Endothelial cell of umbilical vein (primary cell): ENCODE data around the gene SGK2. TPM values are rescaled to one million over a fixed set of nuclear protein-coding genes. Genes with fewer than 3 reads are reported as not detected.

Experiments used
- BruUV-seq: library from RNA; stranded (reverse); fragments of 400-500 nt; replicated peaks from 2 replicates; lab custom pipeline; 2021; lab: Mats Ljungman, UMichigan
- CTCF ChIA-PET: fragments of 300-600, 350-600 bp; sonication (Branson Sonifier 250); formaldehyde crosslinking; loops from one replicate; lab custom pipeline; 2021; ENCODE audit warnings: antibody characterized with exemption, inconsistent platforms; lab: Charles Lee
- POLR2A ChIA-PET: fragments of 300-600, 350-600 bp; sonication (Branson Sonifier 250); formaldehyde crosslinking; loops from one replicate; lab custom pipeline; 2021; ENCODE audit warnings: antibody characterized with exemption, inconsistent platforms; lab: Charles Lee
- DNase-seq: peaks from one replicate; pipeline ENCODE4 v3.0.0-alpha.2; 2011; ENCODE audit warnings: low read depth, low spot score
- FAIRE-seq: peaks from 2 replicates; lab custom pipeline; 2011; peaks lifted over from hg19 to GRCh38; lab: Jason Lieb, UNC
- H2AFZ ChIP-seq: 2 replicates; pipeline ENCODE4 v1.6.0; 2012; ENCODE audit warnings: low read depth, low read length, control low read depth, inconsistent platforms
- H3K27ac ChIP-seq: 2 replicates; pipeline ENCODE4 v1.5.1; 2011; ENCODE audit warnings: low read depth, mild to moderate bottlenecking, control low read depth, low read length, moderate library complexity; ENCODE audit not compliant: insufficient read depth
- H3K27me3 ChIP-seq, 2 experiments: 2 replicates each; pipeline versions ENCODE4 v1.6.0 to v1.6.1; 2011; ENCODE audit warnings: low read length in 2 of 2, mixed read lengths in 1 of 2; ENCODE audit not compliant: control insufficient read depth in 2 of 2, insufficient read depth in 2 of 2
- H3K36me3 ChIP-seq, 2 experiments: 2 replicates in 1 of 2; 3 replicates in 1 of 2; pipeline ENCODE4 v1.5.1; 2011; ENCODE audit warnings: low read length in 2 of 2, mild to moderate bottlenecking in 1 of 2, moderate library complexity in 1 of 2; ENCODE audit not compliant: control insufficient read depth in 2 of 2, insufficient read depth in 2 of 2; ENCODE audit errors: extremely low read depth in 1 of 2
- H3K4me1 ChIP-seq: 3 replicates; pipeline ENCODE4 v1.5.1; 2011; ENCODE audit warnings: mild to moderate bottlenecking, low read length; ENCODE audit not compliant: control insufficient read depth, insufficient read depth; ENCODE audit errors: extremely low read depth
- H3K4me2 ChIP-seq: 2 replicates; pipeline ENCODE4 v1.6.1; 2011; ENCODE audit warnings: low read length, control low read depth, mixed read lengths; ENCODE audit not compliant: insufficient read depth
- H3K4me3 ChIP-seq, 3 experiments: fragments of 200-600 bp in 1 of 3; sonication (generic), shearing (Covaris generic) in 1 of 3; replicated peaks in 1 of 3; 2 replicates each; pipeline ENCODE4 v1.5.1; 2011 to 2016; ENCODE audit warnings: control low read depth in 3 of 3, low read length in 3 of 3, mild to moderate bottlenecking in 2 of 3, inconsistent platforms in 1 of 3, low read depth in 1 of 3, moderate library complexity in 1 of 3; ENCODE audit not compliant: insufficient read depth in 1 of 3
- H3K79me2 ChIP-seq: 2 replicates; pipeline ENCODE4 v1.6.0; 2012; ENCODE audit warnings: low read length, inconsistent platforms; ENCODE audit not compliant: control insufficient read depth, insufficient read depth
- H3K9ac ChIP-seq: replicated peaks from 2 replicates; pipeline ENCODE3; 2011; ENCODE audit warnings: low read length, control low read depth; ENCODE audit not compliant: insufficient read depth; ENCODE audit errors: extremely low read depth
- H3K9me1 ChIP-seq: replicated peaks from 3 replicates; pipeline ENCODE4 v1.6.0; 2011; ENCODE audit warnings: mild to moderate bottlenecking, low read length; ENCODE audit not compliant: control insufficient read depth, insufficient read depth; ENCODE audit errors: extremely low read depth
- H3K9me3 ChIP-seq: replicated peaks from 2 replicates; pipeline ENCODE4 v1.5.1; 2012; ENCODE audit warnings: low read length, inconsistent platforms; ENCODE audit not compliant: control insufficient read depth, insufficient read depth
- H4K20me1 ChIP-seq: replicated peaks from 2 replicates; pipeline ENCODE3; 2011; ENCODE audit warnings: mild to moderate bottlenecking, low read length; ENCODE audit not compliant: control insufficient read depth, insufficient read depth; ENCODE audit errors: extremely low read depth
- CTCF ChIP-seq, 2 donors: IDR thresholded peaks; 1 replicate in 1 of 2; 2 replicates in 1 of 2; pipeline ENCODE4 v1.5.1; 2011; ENCODE audit warnings: low read length in 2 of 2, mild to moderate bottlenecking in 2 of 2, moderate library complexity in 2 of 2, control low read depth in 1 of 2, inconsistent platforms in 1 of 2, low read depth in 1 of 2; ENCODE audit not compliant: insufficient read depth in 1 of 2; ENCODE audit errors: extremely low read depth in 1 of 2
- EZH2 ChIP-seq: IDR thresholded peaks from 2 replicates; pipeline ENCODE4 v1.6.1; 2012; ENCODE audit warnings: borderline replicate concordance, low read depth, mild to moderate bottlenecking, moderate library complexity, low read length, inconsistent platforms; ENCODE audit not compliant: severe bottlenecking
- FOS ChIP-seq: IDR thresholded peaks from 2 replicates; pipeline ENCODE4 v1.6.1; 2011; ENCODE audit warnings: mild to moderate bottlenecking, low read length, moderate library complexity, borderline replicate concordance; ENCODE audit not compliant: insufficient read depth
- GATA2 ChIP-seq: IDR thresholded peaks from 2 replicates; pipeline ENCODE4 v1.7.0; 2011; ENCODE audit warnings: low read depth, mild to moderate bottlenecking, moderate library complexity, mixed read lengths, low read length; ENCODE audit not compliant: insufficient read length, insufficient read depth
- JUN ChIP-seq: IDR thresholded peaks from 2 replicates; pipeline ENCODE4 v1.6.1; 2011; ENCODE audit warnings: borderline replicate concordance, low read depth; ENCODE audit not compliant: insufficient read length, insufficient read depth
- MYC ChIP-seq: IDR thresholded peaks from one replicate; pipeline ENCODE4 v1.6.1; 2011; ENCODE audit warnings: mild to moderate bottlenecking, low read depth, low read length
- POLR2A ChIP-seq: IDR thresholded peaks from 2 replicates; pipeline ENCODE4 v1.6.1; 2012; ENCODE audit warnings: low read depth, mild to moderate bottlenecking, control low read depth, low read length
- POLR2AphosphoS5 ChIP-seq: IDR thresholded peaks from 2 replicates; pipeline ENCODE4 v1.6.1; 2012; ENCODE audit warnings: low read depth, mild to moderate bottlenecking, control low read depth, low read length, moderate library complexity; ENCODE audit not compliant: insufficient read depth
- dilution Hi-C: fragments of 300-500 bp; cut with MboI; formaldehyde crosslinking; loops from one replicate; pipeline ENCODE4 v1.15.0; 2019; ENCODE audit warnings: low sequenced_read_pairs; ENCODE audit not compliant: extremely low pct_ligation_motif_present
- intact Hi-C: fragments of 100-400 bp; cut with micrococcal nuclease; formaldehyde crosslinking; loops from one replicate; pipeline ENCODE4 v1.10.0; 2022
- polyA plus RNA-seq, 4 experiments: library from polyadenylated mRNA; depleted of rRNA in 3 of 4; stranded (reverse) in 3 of 4; unstranded in 1 of 4; fragments of >200 nt; gene quantifications; 2 replicates each; pipeline versions ENCODE4 v1.2.1 to v1.2.3, GENCODE V29; 2011 to 2012; ENCODE audit warnings: missing spikeins in 1 of 4
- total RNA-seq: library from RNA; stranded (reverse); gene quantifications from 2 replicates; pipeline ENCODE4 v1.2.3, GENCODE V29; 2021
- TF ChIP-seq, protein P1 (sequence below): IDR thresholded peaks from 2 replicates; pipeline ENCODE4 v1.6.1; 2011; ENCODE audit not compliant: insufficient read depth, insufficient read length

SGK2 gene
- total and polyA plus RNA-seq, 2 donors (not counting 3 experiments of a cell fraction or from before 2014, with no cell fraction given): 0.21 to 0.27 TPM

GRCh38 chr20:43576108-43576507 is 17.3 kb downstream of the SGK2 start:
- ChIA-PET CTCF (interaction anchor here (0.8 to 1.2 kb wide), 2 partner anchors 10 to 38 kb away, joined by 3 to 5 read pairs; no protein-coding TSS in a partner anchor), POLR2A (no interaction called here)
- no peaks in the 10 kb centered on the region for H3K36me3 ChIP-seq
- no peaks in the 10 kb centered on the region for H4K20me1 ChIP-seq
- H3K79me2 ChIP-seq: no peaks in the 10 kb centered on the region
- DNase-seq (no peak), FAIRE-seq (no peak)
- H3K4me2 ChIP-seq: no peak overlapping the region
- H3K27me3 ChIP-seq: no peaks in the 10 kb centered on the region
- no peaks in the 10 kb centered on the region for H3K9me3 ChIP-seq
- no peak overlapping the region for H3K4me3 ChIP-seq
- BruUV-seq: no TSS peak
- intact Hi-C loops: no loop called here
- H3K9me1 ChIP-seq: no peaks in the 10 kb centered on the region
- dilution Hi-C loops: no loop called here
- no peak overlapping the region for H2AFZ ChIP-seq
- TF ChIP-seq FOS: no peak
- TF ChIP-seq EZH2: no peak
- no peak for TF ChIP-seq POLR2A
- TF ChIP-seq MYC: no peak
- no peak for TF ChIP-seq POLR2AphosphoS5
- TF ChIP-seq CTCF (IDR thresholded peaks at IDR 0.05; ENCODE audit: extremely low read depth in 1 of 2, insufficient read depth in 1 of 2, low read depth in 1 of 2, low read length in 2 of 2): no peak
- TF ChIP-seq JUN: no peak
- TF ChIP-seq, protein P1, sequence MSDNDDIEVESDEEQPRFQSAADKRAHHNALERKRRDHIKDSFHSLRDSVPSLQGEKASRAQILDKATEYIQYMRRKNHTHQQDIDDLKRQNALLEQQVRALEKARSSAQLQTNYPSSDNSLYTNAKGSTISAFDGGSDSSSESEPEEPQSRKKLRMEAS: no peak
- no peak for TF ChIP-seq GATA2
- H3K9ac ChIP-seq: no peak overlapping the region
- H3K4me1 ChIP-seq: no peaks in the 10 kb centered on the region
- H3K27ac ChIP-seq: no peak overlapping the region
